Stimulated activated CD4-positive, alpha-beta T cell treated with anti-CD3 and anti-CD28 coated beads, TNF-alpha, amount 100 ng/mL, for 1 hour (primary cell): ENCODE measurements around the gene HSPA12A.

Experiments used
- DNase-seq, 3 donors: peaks; one replicate each; pipeline ENCODE4 v3.0.0-alpha.2; 2020; ENCODE audit warnings: low read depth in 3 of 3, low spot score in 1 of 3

The HSPA12A gene

DNA sequence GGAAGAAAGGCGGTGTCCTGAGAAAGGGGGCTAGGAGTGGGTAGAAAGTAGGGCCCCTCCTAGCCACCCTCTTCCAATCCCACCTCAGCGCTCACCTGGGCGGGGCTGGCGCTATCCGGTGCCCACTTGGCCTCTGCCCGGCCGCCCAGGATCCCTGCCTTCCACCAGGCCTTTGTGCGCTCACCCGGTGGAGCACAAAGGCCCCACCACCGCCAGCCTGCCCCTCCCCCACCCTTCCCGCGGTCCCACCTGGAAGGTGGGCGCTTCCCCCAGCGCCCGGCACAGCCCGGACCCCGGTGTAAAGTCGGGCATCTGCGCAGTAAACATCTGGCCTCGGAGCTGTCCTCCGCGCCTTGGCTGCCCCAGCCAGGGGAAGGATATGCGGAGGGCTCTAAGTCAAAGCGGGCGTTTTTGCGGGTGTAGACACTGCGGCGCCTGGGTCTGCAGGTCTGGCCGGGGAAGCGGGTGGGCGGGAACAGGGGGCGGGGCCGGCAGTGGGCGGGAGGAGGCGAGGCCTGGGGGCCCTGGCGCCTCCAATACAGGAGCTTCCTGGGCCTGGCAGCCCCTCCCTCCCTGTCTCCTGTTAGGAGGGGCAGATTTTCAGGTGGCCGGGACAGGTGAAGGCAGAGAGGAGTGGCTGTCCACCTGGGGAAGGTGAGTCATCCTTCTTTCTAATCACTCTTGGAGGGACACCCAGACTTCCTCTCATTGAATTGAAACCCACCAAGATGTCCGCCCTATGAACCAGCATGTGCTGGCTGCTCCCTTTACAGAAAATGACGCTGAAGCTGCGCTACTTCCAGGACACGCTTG lies 72.3 kb downstream of the HSPA12A start:
- no peak for DNase-seq

GRCh38 chr10:116669080-116669479 lies 73.3 kb downstream of the HSPA12A start:
- no peak for DNase-seq

DNA sequence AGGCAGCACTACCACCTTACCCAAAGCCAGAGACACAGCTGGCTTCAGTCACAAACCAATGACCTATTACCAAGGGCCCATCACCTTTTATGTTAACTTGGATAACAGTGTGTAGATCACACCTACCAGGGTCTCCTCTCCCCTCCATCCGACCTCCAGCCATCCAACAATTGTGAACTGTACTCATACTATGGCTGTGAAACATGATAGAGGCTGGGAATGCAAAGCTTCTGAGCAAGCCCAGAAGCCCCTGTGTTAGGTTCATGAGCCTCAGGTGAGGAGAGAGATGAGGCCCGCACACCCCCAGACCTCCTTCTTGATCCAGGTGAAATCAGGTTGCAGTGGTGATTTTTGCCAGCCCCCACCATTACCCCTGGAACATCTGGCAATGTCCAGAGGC lies 73.9 kb downstream of the HSPA12A start:
- no peak for DNase-seq

GRCh38 chr10:116668018-116668417 lies 74.3 kb downstream of the HSPA12A start:
- DNase-seq, result no peak

GRCh38 chr10:116667484-116667883 lies 74.9 kb downstream of the HSPA12A start:
- DNase-seq, result no peak

DNA sequence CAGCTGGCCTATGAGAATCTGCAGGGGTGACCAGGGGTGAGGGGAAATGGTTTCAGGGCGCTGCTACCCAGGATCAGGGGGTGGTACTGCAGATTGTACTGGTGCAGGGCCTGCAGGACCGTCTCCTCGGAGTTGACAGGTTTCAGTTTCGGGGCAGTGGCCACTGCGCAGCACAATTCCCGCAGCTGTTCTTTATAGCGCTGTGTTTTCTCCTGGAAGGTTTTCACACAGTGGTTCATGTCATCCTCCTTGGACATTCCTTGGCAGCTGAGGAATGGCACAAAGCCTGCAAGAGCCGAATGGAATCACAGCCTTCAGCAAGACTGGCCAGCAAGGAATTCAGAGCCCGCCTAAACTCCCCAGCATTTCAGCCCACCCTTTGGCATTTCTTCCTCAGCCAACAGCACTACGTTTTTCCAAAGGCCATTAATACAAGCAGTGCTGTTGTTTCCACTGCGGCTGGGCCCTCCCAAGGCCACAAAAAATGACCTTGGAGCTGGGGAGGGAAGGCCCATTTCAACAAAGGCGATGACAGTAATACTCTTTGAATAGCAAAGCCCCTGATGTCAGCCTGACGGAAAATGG lies 76.7 kb downstream of the HSPA12A start:
- no peak for DNase-seq

DNA sequence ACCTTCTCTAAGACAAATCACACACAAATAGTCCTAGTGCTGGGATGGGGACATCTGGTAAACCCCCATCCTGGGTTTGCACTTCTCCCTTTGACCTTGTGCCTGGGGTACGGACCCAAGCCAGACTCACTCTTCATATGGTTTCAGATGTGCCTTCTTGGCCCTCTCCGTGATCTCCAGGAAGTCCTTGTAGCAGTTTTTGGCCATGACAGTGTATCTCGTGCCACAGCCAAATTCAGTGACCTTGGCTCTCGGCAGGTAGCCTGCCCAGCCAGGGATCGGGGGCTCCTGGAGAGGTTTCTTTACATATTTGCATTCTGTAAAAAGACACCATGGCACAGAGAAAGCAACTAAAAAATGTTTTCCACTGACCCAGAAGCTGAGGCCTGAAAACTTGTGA lies 77.7 kb downstream of the HSPA12A start:
- DNase-seq, result no peak

- no peak for DNase-seq
These were observed 79.0 kb downstream of the HSPA12A start for GRCh38 chr10:116663342-116663741.

DNA sequence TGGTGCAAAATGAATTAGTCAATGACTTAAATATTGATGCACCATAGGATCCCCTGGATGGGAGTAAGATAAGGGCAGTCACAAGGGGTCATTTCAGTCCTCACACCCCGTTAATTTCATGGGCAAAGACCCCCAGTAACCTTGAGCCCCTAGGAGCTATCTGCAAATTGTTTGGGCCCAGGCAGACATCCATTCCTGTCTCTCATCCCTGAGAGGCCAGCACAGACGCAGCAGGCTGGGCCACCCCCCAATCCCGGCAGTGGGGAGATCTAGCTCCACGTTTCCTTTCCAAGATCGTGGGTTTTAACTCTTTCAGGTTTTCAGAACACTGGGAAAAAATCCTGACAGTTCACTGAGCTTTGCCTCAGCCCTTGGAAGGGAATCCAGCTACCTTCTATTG lies 81.5 kb downstream of the HSPA12A start:
- no peak for DNase-seq

DNA sequence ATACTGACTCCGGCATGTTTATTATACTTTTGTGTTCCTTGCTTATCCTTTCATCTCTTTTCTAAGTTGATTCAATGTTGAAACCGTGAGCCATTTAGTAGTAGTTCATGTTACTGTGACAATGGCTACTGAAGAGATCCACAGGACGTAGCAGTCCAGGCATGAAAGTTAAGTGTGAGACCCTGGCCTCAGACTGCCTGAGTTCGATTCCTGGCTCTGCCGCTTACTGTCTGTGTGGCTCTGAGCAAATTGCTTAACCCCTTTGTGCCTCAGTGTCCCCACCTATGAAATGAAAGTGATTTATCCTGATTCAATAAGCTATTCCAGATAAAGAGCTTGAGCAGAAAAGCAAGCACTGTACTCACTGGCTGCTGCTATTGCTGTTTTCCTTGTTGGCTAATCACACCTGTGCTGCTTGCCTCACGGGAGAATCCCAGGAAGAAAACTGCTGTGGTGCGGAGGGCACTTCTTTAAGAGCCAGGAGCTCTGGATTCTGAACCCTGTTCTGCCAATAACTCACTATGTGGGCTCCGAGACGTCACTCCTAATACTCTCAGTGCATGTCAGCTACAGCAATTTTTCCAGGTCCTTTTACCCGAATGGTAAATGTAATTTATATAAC lies 83.2 kb downstream of the HSPA12A start:
- no peak for DNase-seq

- no peak for DNase-seq
These were observed 84.4 kb downstream of the HSPA12A start for GRCh38 chr10:116657863-116658551.

- no peak for DNase-seq
These were observed 86.3 kb downstream of the HSPA12A start for GRCh38 chr10:116656044-116656443.

GRCh38 chr10:116655568-116655967 lies 86.8 kb downstream of the HSPA12A start:
- no peak for DNase-seq

GRCh38 chr10:116654816-116655215 lies 87.5 kb downstream of the HSPA12A start:
- no peak for DNase-seq

DNA sequence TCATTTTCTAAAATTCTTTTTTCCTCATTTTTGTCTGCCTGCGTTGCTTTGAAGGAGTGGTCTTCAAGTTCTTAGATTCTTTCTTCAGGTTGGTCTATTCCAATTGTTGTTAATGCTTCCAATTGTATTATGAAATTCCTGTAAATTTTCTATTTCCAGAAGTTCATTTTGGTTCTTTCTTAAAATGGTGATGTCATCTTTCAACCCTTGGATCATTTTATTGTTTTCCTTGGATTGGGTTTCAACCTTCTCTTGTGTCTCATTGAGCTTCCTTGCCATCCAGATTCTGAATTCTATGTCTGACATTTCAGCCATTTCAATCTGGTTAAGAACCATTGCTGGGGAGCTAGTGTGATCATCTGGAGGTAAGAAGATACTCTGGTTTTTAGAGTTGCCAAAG lies 88.5 kb downstream of the HSPA12A start:
- DNase-seq, result no peak

DNA sequence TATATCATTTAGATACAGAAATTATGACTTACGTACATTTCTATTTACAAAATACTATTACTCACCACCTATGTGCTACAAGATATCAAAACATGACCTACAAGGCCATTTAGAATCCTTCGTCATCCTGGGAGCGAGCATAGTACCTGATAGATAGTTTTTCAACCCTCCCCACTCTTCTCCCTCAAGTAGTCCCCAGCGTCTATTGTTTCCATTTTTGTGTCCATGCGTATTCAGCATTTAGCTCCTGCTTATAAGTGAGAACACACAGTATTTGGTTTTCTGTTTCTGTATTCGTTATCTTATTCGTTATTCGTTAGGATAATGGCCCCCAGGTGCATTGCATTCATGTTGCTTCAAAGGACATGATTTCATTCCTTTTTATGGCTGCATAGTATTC lies 93.5 kb downstream of the HSPA12A start:
- DNase-seq, result no peak

DNA sequence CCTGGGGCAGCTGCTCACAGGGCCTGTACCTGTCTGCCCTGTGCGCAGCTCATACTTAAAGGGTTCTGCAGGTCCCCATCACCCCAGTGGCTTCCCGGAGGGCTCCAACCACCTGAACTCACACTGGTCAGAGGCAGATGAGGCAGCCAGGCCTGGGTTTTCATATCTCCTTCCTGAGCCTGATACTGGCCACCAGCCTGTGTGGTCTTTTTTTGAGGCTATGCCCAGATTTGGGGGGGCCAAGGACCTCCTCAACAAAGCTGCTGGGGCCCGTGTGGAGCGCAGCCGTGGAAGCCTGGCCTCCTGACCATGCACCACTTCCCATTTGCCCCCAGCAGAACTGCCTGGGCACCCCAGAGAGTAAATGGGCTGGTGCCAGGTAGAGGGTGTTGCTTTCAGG lies 95.9 kb downstream of the HSPA12A start:
- DNase-seq, result no peak

- DNase-seq, result no peak
These were observed 104.5 kb downstream of the HSPA12A start for GRCh38 chr10:116637830-116638229.

DNA sequence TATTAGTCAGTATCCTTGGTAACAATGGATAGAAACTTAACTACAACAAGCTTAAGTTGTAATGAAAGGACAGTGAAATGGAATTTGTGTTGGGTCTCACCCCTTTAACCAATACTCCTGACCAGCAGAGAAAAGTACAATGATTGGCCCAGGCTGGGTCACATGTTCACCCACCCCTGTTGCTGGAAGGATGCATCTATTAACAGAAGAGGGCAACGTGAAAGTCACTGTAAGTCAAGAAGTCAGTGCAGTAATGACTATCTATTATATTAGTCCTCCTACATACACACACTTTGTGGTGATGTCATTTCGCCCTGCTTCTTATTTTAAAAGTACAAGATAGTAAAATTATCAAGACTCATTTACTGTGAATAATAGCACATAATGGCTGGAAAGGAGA lies 105.4 kb downstream of the HSPA12A start:
- no peak for DNase-seq

DNA sequence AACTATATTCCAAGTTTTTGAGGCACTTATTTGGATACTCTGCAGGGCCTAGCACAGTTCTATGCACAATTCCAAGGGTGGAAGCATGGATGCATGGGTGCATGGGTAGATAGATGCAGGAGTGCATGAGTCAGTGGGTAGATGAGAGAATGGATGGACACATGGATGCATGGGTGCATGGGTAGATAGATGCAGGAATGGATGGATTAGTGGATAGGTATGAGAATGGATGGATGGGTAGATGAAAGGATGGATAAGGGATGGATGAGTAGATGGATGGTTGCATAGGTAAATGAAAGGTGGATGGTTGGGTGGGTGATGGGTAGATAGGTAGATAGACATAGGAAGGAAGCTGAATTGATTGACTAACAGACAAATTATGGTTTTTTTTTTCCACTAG lies 106.0 kb downstream of the HSPA12A start:
- DNase-seq, result no peak

DNA sequence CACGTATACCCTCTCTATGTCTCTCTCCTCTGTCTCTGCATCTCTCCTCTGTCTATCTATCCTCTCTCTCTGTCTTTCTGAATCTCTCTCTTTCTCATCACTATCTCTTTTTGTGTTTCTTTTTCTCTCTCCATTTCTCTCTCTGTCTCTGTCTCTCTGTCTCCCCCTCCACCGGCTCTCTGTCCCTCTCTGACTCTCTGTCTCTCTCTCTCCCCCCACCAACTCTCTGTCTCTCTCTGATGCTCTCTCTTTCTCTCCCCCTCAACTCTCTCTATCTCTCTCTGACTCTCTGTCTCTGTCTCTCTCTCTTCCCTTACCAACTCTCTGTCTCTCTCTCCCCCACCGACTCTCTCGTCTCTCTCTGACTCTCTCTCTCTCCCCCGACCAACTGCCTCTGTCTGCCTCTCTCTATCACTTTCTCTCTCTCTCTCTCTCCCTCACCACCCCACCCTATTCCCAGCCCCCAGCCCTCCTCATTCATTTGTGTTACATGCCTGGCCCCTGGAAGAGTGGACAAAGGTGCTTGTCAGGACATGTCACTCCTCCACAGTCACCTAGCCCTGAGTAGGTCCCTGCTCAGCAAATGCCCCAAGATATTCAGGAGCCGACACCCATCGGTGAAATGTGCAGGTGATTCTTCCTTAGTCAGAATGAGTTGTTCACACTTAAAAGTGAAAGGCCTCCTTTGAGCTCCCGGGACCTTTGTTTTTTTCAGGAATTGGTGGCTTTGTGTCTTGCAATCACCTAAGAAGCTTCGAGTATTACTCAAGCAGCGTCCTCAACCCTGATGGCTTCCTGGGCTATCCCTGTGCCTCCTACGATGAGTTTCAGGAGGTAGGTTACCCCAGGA lies 108.0 kb downstream of the HSPA12A start:
- DNase-seq, result no peak
